MM.1S (cell line): Measurements from ENCODE around the gene AGPAT3.

Source experiments
- DNase-seq: peaks from one replicate; pipeline ENCODE4 v3.0.0-alpha.2; 2015
- H2AFZ ChIP-seq: fragments of 300-600 bp; sonication (generic); 2 replicates; pipeline ENCODE4 v1.6.0; 2016; ENCODE audit warnings: antibody characterized with exemption, low read length
- H3F3A ChIP-seq: fragments of 300-600 bp; sonication (generic); 2 replicates; pipeline ENCODE4 v1.6.1; 2016; ENCODE audit warnings: mild to moderate bottlenecking, antibody characterized with exemption, low read length, moderate library complexity, mixed read lengths; ENCODE audit not compliant: insufficient read depth
- H3K27ac ChIP-seq: fragments of 300-600 bp; sonication (generic); 2 replicates; pipeline ENCODE4 v1.5.1; 2016; ENCODE audit warnings: mild to moderate bottlenecking, low read length
- H3K27me3 ChIP-seq: fragments of 300-600 bp; sonication (generic); replicated peaks from 2 replicates; pipeline ENCODE4 v1.6.0; 2016; ENCODE audit warnings: low read length; ENCODE audit not compliant: insufficient read depth
- H3K36me3 ChIP-seq: fragments of 300-600 bp; sonication (generic); replicated peaks from 2 replicates; pipeline ENCODE4 v1.6.1; 2016; ENCODE audit warnings: mild to moderate bottlenecking, low read length, mixed read lengths; ENCODE audit not compliant: insufficient read depth
- H3K4me1 ChIP-seq: fragments of 300-600 bp; sonication (generic); 2 replicates; pipeline ENCODE4 v1.6.1; 2016; ENCODE audit warnings: low read length, mixed read lengths
- H3K4me2 ChIP-seq: fragments of 300-600 bp; sonication (generic); 2 replicates; pipeline ENCODE4 v1.6.0; 2016; ENCODE audit warnings: low read depth, low read length
- H3K4me3 ChIP-seq: fragments of 300-600 bp; sonication (generic); 2 replicates; pipeline ENCODE4 v1.5.1; 2016; ENCODE audit warnings: low read length, mixed read lengths
- H3K79me2 ChIP-seq: fragments of 300-600 bp; sonication (generic); 2 replicates; pipeline ENCODE4 v1.6.1; 2016; ENCODE audit warnings: mixed run types, low read length, mixed read lengths
- H3K9ac ChIP-seq: fragments of 300-600 bp; sonication (generic); 2 replicates; pipeline ENCODE4 v1.6.1; 2016; ENCODE audit warnings: low read length, mixed read lengths
- H3K9me2 ChIP-seq: fragments of 300-600 bp; sonication (generic); replicated peaks from 2 replicates; pipeline ENCODE4 v1.6.1; 2016; ENCODE audit warnings: mild to moderate bottlenecking, low read length, mixed read lengths; ENCODE audit not compliant: insufficient read depth
- H3K9me3 ChIP-seq: fragments of 300-600 bp; sonication (generic); replicated peaks from 2 replicates; pipeline ENCODE4 v1.6.1; 2016; ENCODE audit warnings: mild to moderate bottlenecking, low read length, mixed read lengths; ENCODE audit not compliant: insufficient read depth
- H4K20me1 ChIP-seq: fragments of 300-600 bp; sonication (generic); 2 replicates; pipeline ENCODE4 v1.6.1; 2016; ENCODE audit warnings: mild to moderate bottlenecking, low read length, moderate library complexity, mixed read lengths; ENCODE audit not compliant: insufficient read depth
- EZH2 ChIP-seq: fragments of 300-600 bp; sonication (generic); optimal IDR thresholded peaks from 2 replicates; pipeline ENCODE3; 2017; ENCODE audit warnings: low read depth, mild to moderate bottlenecking, antibody characterized with exemption, low read length, mixed read lengths
- EZH2phosphoT487 ChIP-seq: fragments of 300-600 bp; sonication (generic); IDR thresholded peaks from 2 replicates; pipeline ENCODE4 v1.6.1; 2018; ENCODE audit warnings: antibody characterized with exemption, low read length
- TF ChIP-seq, protein P1 (sequence below): fragments of 300-600 bp; sonication (generic); IDR thresholded peaks from 2 replicates; pipeline ENCODE4 v1.5.1; 2016; ENCODE audit warnings: antibody characterized with exemption, low read length, mixed read lengths

Gene AGPAT3

GRCh38 chr21:43944078-43944633 lies 79.1 kb downstream of the AGPAT3 start:
- Histone ChIP-seq H3K4me2 (no peak overlapping the region), H3K4me3 (no peak overlapping the region), H3K4me1 (peaks cover 2% of the 10 kb centered on the region), H3K9me2 (no peaks in the 10 kb centered on the region), H3K27me3 (no peaks in the 10 kb centered on the region), H2AFZ (no peak overlapping the region), H3F3A (no peaks in the 10 kb centered on the region), H4K20me1 (peaks cover 11% of the 10 kb centered on the region; the same call in 1 of the 2 replicates), H3K36me3 (no peaks in the 10 kb centered on the region), H3K27ac (no peak overlapping the region), H3K9ac (no peak overlapping the region), H3K79me2 (peaks cover 83% of the 10 kb centered on the region), H3K9me3 (no peaks in the 10 kb centered on the region)
- TF ChIP-seq, protein P1, sequence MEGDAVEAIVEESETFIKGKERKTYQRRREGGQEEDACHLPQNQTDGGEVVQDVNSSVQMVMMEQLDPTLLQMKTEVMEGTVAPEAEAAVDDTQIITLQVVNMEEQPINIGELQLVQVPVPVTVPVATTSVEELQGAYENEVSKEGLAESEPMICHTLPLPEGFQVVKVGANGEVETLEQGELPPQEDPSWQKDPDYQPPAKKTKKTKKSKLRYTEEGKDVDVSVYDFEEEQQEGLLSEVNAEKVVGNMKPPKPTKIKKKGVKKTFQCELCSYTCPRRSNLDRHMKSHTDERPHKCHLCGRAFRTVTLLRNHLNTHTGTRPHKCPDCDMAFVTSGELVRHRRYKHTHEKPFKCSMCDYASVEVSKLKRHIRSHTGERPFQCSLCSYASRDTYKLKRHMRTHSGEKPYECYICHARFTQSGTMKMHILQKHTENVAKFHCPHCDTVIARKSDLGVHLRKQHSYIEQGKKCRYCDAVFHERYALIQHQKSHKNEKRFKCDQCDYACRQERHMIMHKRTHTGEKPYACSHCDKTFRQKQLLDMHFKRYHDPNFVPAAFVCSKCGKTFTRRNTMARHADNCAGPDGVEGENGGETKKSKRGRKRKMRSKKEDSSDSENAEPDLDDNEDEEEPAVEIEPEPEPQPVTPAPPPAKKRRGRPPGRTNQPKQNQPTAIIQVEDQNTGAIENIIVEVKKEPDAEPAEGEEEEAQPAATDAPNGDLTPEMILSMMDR, result no peak
- TF ChIP-seq EZH2 (no peak), EZH2phosphoT487 (no peak)
- DNase-seq, result no peak

- Histone ChIP-seq H3K9me3 (no peaks in the 10 kb centered on the region), H3K79me2 (peaks cover 82% of the 10 kb centered on the region), H3K27me3 (no peaks in the 10 kb centered on the region), H2AFZ (no peak overlapping the region), H4K20me1 (peaks cover 6% of the 10 kb centered on the region; the same call in 1 of the 2 replicates), H3F3A (no peaks in the 10 kb centered on the region; the same call in 1 of the 2 replicates), H3K9me2 (no peaks in the 10 kb centered on the region), H3K4me1 (peaks cover 8% of the 10 kb centered on the region), H3K9ac (no peak overlapping the region), H3K4me2 (no peak overlapping the region), H3K36me3 (no peaks in the 10 kb centered on the region), H3K27ac (no peak overlapping the region), H3K4me3 (no peak overlapping the region)
- no peak for TF ChIP-seq EZH2phosphoT487
- TF ChIP-seq, protein P1, result no peak
- TF ChIP-seq EZH2, result no peak
- no peak for DNase-seq
Measured at GRCh38 chr21:43944757-43945156, 79.7 kb downstream of the AGPAT3 start.

GRCh38 chr21:43948740-43949498 lies 83.9 kb downstream of the AGPAT3 start:
- H3K79me2 ChIP-seq, result peaks cover 83% of the 10 kb centered on the region
- no peak for DNase-seq
- peak overlapping the region; percentile 14; the same call in 1 of the 2 replicates for H3K4me2 ChIP-seq
- TF ChIP-seq, protein P1, result peak; percentile 15; the same call in 1 of the 2 replicates
- TF ChIP-seq EZH2, result no peak
- no peak overlapping the region for H3K9ac ChIP-seq
- H2AFZ ChIP-seq, result no peak overlapping the region
- peak overlapping the region; percentile 40; the same call in 1 of the 2 replicates for H3K27ac ChIP-seq
- peaks cover 8% of the 10 kb centered on the region; the same call in 1 of the 2 replicates for H4K20me1 ChIP-seq
- H3K36me3 ChIP-seq, result no peaks in the 10 kb centered on the region
- peaks cover 13% of the 10 kb centered on the region for H3K4me1 ChIP-seq
- no peaks in the 10 kb centered on the region for H3K27me3 ChIP-seq
- H3F3A ChIP-seq, result no peaks in the 10 kb centered on the region; the same call in 1 of the 2 replicates
- H3K9me3 ChIP-seq, result no peaks in the 10 kb centered on the region
- H3K4me3 ChIP-seq, result no peak overlapping the region
- no peaks in the 10 kb centered on the region for H3K9me2 ChIP-seq
